NB4 (cell line): ENCODE results near the gene LAD1.

Experiments
- DNase-seq: peaks from one replicate; pipeline ENCODE4 v3.0.0; 2010; ENCODE audit warnings: low read depth
- H3K4me3 ChIP-seq: one replicate; pipeline ENCODE4 v1.5.1; 2011; ENCODE audit warnings: mild to moderate bottlenecking, low read depth, low read length, moderate library complexity
- MYC ChIP-seq: IDR thresholded peaks from 2 replicates; pipeline ENCODE4 v1.6.1; 2011; ENCODE audit warnings: low read depth, low read length
- POLR2A ChIP-seq: IDR thresholded peaks from 2 replicates; pipeline ENCODE4 v1.6.1; 2011; ENCODE audit warnings: mild to moderate bottlenecking; ENCODE audit not compliant: insufficient read length; ENCODE audit errors: extremely low read depth
- TF ChIP-seq, protein P1 (sequence below): IDR thresholded peaks from one replicate; pipeline ENCODE4 v1.5.1; 2012; ENCODE audit warnings: low read depth, low read length
- TF ChIP-seq, protein P2 (sequence below): IDR thresholded peaks from 2 replicates; pipeline ENCODE4 v1.6.1; 2011; ENCODE audit warnings: low read depth, low read length

The LAD1 gene

DNA sequence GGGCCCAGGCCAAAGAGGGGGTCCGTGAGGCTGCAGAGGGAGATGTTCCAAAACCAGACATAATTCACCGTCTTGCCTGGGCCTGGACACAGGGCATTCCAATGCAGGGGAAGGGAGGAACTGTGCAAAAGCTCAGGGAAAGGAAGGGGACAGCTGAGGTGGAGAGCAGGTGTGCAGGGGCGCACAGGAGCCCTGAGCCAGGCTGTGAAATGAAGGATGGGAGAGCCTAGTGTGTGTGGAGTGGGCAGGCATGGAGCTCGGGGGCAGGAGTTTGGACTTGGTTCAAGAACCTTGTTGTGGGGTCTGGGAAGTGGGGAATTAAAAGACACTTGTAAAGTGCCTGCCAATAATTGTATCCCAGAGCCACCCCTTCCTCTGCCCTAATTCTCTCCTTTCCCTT, 20.1 kb upstream of the LAD1 start:
- TF ChIP-seq POLR2A (no peak), MYC (no peak)
- TF ChIP-seq, protein P1, sequence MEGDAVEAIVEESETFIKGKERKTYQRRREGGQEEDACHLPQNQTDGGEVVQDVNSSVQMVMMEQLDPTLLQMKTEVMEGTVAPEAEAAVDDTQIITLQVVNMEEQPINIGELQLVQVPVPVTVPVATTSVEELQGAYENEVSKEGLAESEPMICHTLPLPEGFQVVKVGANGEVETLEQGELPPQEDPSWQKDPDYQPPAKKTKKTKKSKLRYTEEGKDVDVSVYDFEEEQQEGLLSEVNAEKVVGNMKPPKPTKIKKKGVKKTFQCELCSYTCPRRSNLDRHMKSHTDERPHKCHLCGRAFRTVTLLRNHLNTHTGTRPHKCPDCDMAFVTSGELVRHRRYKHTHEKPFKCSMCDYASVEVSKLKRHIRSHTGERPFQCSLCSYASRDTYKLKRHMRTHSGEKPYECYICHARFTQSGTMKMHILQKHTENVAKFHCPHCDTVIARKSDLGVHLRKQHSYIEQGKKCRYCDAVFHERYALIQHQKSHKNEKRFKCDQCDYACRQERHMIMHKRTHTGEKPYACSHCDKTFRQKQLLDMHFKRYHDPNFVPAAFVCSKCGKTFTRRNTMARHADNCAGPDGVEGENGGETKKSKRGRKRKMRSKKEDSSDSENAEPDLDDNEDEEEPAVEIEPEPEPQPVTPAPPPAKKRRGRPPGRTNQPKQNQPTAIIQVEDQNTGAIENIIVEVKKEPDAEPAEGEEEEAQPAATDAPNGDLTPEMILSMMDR, result no peak
- TF ChIP-seq, protein P2, sequence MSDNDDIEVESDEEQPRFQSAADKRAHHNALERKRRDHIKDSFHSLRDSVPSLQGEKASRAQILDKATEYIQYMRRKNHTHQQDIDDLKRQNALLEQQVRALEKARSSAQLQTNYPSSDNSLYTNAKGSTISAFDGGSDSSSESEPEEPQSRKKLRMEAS, result no peak
- no peak for DNase-seq
- H3K4me3 ChIP-seq, result no peak overlapping the region

DNA sequence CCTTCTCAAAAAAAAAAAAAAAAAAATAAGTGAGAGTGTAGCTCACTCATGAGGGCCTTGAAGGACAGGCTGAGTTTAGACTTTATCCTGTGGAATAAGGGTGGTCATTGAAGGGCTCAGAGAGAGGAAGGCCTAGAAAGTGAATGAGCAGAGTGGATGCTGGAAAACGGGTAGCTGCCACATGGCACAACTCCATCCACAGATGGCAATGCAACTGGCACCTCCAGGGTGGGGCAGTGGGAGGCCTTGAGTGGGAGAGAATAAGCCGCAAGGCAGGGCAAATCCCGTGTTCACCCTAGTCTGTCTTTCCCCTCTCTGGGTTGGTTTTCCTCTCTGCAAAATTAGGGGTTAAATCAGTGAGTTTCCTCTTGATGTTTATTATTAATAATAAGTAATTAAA, 19.3 kb upstream of the LAD1 start:
- TF ChIP-seq, protein P2, result no peak
- no peak for TF ChIP-seq MYC
- no peak for TF ChIP-seq POLR2A
- TF ChIP-seq, protein P1, result no peak
- DNase-seq, result no peak
- H3K4me3 ChIP-seq, result no peak overlapping the region

DNA sequence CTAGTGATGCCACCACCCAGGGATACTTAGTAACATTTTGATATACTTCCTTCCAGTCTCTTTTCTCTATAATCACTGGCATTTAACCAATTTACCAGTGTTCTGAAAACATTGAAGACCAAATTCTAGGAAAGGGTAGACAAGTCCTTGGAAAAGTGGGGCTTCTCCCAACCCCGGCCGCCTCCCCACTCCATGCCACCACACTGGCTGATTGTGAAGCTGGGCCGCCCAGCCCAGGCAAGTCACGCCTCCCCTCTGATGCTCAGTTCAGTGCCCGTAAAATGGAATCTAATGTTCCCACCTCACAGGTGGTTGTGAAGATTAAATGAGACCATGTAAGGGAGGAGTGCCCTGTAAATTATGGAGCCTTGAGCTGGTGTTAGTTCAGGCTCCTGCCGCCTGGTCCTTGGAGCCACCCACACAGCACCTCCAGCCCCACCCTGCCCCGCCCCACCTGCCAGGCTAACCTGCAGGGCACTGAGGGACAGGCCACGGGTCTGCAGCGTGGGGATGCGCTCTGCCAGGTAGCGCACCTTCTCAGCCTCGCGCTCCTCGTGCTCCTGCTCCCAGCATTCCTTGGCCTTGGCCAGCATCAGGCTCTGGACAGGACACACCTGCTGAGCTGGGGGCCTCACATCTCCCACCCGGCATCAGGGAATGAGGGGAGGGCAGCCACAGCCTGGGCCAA, 15.1 kb upstream of the LAD1 start:
- TF ChIP-seq, protein P1, result no peak
- TF ChIP-seq POLR2A (no peak), MYC (no peak)
- TF ChIP-seq, protein P2, result no peak
- H3K4me3 ChIP-seq, result no peak overlapping the region
- no peak for DNase-seq

DNA sequence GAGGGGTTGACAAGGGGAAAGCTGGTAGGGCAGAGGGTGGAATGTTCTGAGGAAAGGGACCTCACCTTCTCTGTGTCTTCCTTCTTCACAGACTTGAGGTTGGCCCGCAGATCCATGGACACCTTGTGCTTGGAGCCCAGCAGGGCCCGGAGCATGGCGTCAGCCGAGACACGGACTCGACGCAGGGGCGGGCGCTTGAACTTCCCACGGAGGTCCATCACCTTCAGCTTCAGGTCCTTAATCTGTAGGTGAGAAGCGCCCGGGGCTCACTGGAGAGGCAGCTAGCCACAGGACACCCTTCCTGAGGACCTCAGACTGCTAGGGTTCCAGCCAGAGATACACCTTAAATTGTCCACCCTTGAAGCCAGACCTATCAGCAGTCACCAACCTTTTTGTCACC, 12.2 kb upstream of the LAD1 start:
- no peak overlapping the region for H3K4me3 ChIP-seq
- no peak for DNase-seq
- no peak for TF ChIP-seq POLR2A
- TF ChIP-seq MYC, result no peak
- TF ChIP-seq, protein P2, result no peak
- TF ChIP-seq, protein P1, result no peak

DNA sequence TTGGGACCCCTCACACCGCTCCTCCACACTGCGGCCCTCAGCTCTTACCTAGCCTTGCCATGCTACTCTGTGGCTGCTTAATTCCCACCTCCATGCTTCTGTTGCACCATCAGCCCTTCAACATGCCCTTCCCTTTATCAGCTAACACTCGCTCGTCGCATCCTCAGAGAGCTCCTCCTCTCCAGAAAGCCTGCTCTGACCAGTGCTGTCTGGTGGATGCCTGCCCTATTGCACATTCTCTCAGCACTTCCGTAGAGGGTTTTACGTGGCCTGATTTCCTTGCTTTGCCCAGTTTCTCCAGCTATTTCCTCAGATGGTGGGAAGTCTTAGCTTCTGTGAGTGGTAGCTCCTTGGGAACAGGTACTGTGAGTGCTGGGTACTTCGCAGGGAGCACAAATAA, 10.3 kb upstream of the LAD1 start:
- no peak overlapping the region for H3K4me3 ChIP-seq
- no peak for DNase-seq
- TF ChIP-seq POLR2A (no peak), MYC (no peak)
- TF ChIP-seq, protein P1, result no peak
- TF ChIP-seq, protein P2, result no peak

DNA sequence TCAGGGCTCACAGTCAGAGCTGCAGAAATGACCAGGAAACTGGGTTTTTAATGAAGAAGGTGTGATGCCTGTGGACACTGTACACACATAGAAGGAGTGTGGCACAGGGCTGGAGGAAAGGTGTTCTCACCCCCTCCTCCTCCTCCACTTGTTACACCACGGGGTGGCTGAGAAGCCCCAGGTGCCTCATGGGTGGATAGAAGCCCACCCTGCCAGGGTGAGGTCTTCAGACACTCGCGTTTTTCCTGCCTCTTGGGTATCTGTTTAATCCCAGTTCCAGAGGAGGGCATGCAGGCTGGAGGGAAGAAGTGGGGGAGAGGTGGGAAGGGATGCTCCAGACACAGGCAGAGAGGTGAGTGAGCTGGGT, 9.7 kb upstream of the LAD1 start:
- TF ChIP-seq, protein P2, result no peak
- no peak for TF ChIP-seq MYC
- TF ChIP-seq, protein P1, result no peak
- no peak for TF ChIP-seq POLR2A
- H3K4me3 ChIP-seq, result no peak overlapping the region
- no peak for DNase-seq
